CD4-positive, alpha-beta T cell treated with Interleukin-6 at 100 ng/mL for 8 hours (primary cell): ENCODE data around the gene CSRP2.

Source experiments
- DNase-seq: peaks from one replicate; pipeline ENCODE4 v3.0.0-alpha.2; 2020; ENCODE audit warnings: mixed read lengths, low spot score

Gene CSRP2

DNA sequence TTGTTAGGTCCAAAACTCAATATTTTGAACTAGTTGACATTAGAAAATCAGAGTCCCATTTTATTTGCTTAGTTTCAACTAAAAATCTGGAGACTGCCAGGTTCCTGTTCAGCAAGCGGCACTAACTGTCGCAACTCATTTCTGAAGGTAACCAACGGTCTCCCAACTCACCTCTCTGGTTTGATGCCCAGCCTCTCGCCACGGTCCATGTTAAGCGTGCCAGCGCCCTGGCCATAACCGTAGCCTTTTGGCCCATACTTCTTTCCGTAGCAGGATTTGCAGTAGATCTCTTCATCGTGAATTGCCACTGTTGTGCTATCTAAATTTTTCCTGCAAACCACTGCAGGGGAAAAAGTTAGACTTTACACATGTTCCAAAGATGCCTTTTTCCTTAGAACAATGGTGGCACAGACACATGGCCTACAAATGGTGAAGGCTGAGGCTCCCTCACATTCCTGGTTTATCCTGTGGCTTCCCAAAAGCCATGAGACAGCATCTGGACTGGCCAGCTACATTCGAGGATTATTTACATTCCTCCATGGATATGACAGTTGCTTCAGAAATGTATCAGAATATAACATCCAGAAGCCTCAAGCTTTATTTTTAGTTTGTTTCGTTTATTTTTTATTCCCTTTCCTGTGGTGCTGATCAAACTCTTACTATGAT lies 15.7 kb downstream of the CSRP2 start:
- no peak for DNase-seq

GRCh38 chr12:76860256-76860655 lies 18.6 kb downstream of the CSRP2 start:
- no peak for DNase-seq

- DNase-seq, result no peak
These were observed 19.2 kb downstream of the CSRP2 start for GRCh38 chr12:76859611-76860010.

- no peak for DNase-seq
These were observed 22.7 kb downstream of the CSRP2 start for GRCh38 chr12:76856018-76856644.

- DNase-seq, result no peak
These were observed 23.5 kb downstream of the CSRP2 start for GRCh38 chr12:76855271-76855670.

DNA sequence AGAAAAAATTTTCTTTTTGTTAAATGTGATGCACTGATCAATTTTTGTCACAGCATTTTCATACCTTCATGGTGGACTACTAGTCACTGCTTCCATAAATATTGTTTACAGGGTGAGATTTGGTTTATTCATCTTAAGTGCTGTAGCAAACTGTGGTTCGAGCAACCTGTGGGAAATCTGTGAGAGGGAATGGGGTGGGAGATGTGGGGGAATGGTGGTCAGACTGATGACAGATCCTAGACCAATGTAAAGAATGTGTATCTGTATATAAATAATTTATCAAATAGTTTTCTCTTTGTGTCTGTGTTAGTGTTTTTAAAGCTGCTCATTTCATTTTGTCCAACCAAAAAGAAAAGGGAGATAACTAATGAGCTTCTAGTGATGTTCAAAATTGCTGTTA lies 26.7 kb downstream of the CSRP2 start:
- DNase-seq, result no peak

- no peak for DNase-seq
These were observed 30.7 kb downstream of the CSRP2 start for GRCh38 chr12:76848132-76848531.

GRCh38 chr12:76847260-76847659 lies 31.6 kb downstream of the CSRP2 start:
- DNase-seq, result no peak

DNA sequence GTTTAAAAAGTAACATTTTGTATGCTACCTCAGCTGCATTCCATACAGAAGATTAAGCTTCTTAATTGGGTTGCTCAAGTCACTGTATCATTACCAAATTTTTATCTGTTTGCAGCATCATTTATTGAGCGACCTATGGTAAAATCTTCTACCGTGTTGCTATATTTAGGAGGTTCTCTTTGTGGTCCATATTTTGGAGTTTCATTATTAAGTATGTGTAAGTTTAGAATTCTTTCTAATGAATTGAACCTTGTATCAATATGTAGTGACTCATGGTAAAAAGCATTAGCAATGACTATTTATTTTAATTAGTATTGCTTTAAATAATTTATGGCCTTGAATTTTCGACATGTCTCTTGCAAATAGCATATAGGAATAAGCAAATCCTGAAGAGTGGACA lies 42.2 kb downstream of the CSRP2 start:
- DNase-seq, result no peak

- DNase-seq, result no peak
These were observed 48.4 kb downstream of the CSRP2 start for GRCh38 chr12:76830436-76830835.

DNA sequence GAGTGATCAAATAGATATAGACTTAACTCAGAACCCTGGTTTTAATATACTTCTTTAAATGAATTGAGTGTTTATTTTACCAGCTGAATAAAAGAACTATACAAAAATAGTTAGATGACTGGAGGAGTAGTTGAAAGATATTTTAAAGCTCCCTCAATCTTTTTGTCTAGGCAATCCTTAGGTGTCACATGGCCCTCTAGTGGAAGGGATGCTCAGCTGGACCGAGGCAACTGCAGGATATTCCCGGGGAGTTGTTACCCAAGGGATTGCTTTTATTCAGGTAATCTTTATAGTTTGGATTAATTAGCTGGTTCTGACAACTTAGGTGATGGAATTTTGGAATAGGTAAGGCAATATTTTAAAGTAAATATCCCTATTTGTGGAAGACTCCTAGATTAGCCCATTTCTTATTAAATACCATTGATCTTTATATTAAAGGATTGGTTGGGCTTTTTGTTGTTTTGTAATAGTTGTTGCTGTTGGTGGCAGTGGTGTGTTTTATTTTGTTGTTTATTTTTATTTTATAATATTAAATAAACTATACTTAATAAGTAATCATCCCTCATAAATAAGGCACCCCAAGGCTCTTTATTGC lies 57.8 kb downstream of the CSRP2 start:
- DNase-seq, result no peak

DNA sequence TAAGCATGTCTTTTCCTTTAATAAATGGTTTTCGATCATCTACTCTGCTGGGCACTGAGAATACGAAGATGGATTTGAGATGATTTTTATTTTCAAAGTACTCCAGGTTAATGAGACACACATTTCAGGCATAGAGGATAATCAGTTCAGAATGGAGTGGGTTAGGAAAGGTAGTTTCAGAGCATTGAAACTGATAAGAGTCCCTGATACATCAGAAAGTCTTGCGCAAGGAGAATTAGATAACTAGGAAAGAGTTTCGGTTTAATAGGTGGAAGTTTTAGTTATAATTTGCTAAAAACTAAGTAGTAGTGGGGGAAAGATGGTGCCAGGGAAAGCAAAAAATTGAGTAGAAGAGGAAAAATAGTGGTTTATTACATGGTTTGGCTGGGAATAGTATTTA lies 64.8 kb downstream of the CSRP2 start:
- DNase-seq, result no peak

DNA sequence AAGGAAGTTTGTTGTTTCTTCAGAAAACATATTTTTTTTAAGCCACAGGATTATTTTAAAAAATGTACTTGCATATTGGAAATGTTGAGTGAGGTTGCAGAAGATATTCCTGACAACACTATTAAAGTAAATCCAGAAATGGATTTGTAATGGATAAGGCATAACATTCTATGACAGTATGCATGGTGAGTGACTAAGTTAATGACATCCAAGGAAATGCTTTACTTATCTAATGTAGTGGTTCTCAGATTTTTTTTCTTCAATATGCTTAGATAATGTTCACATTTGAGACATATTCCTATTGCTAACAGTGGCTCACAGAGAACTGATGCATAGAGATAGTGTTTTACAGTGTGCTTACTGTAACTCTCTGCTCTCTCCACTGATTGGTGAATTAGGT lies 65.6 kb downstream of the CSRP2 start:
- DNase-seq, result no peak

GRCh38 chr12:76811976-76812375 lies 66.8 kb downstream of the CSRP2 start:
- DNase-seq, result no peak

GRCh38 chr12:76810671-76811419 lies 68.0 kb downstream of the CSRP2 start:
- no peak for DNase-seq
